Caco-2 (cell line): ENCODE results near the gene RPL22L1. TPM values are rescaled to one million over a fixed set of nuclear protein-coding genes. Genes with fewer than 3 reads are reported as not detected.
"Not testable (repeated sequence)": the region's sequence is repeated elsewhere in the genome, so short reads cannot be mapped to it uniquely, and the experiment has no call there.

Source experiments
- BruUV-seq: library from RNA; stranded (reverse); fragments of 400-500 nt; replicated peaks from 2 replicates; lab custom pipeline; 2021; lab: Mats Ljungman, UMichigan
- CTCF ChIA-PET: fragments of 300-600 bp; sonication (Branson Sonifier 250); formaldehyde crosslinking; loops from one replicate; lab custom pipeline; 2022; ENCODE audit warnings: antibody characterized with exemption; lab: Charles Lee
- POLR2A ChIA-PET: fragments of 300-600 bp; sonication (Branson Sonifier 250); formaldehyde crosslinking; loops from one replicate; lab custom pipeline; 2022; ENCODE audit warnings: antibody characterized with exemption; lab: Charles Lee
- DNase-seq, 2 experiments: peaks; one replicate each; pipeline versions ENCODE4 v3.0.0 to v3.0.0-alpha.2; 2020 to 2022
- H3K27me3 ChIP-seq: replicated peaks from 2 replicates; pipeline ENCODE4 v1.6.0; 2011; ENCODE audit warnings: low read length; ENCODE audit not compliant: control insufficient read depth, insufficient read depth
- H3K36me3 ChIP-seq: 2 replicates; pipeline ENCODE4 v1.5.1; 2011; ENCODE audit warnings: low read length; ENCODE audit not compliant: control insufficient read depth, insufficient read depth
- H3K4me1 ChIP-seq: fragments of 250-450 bp; sonication (Bioruptor Pico); 2 replicates; pipeline ENCODE4 v1.5.1; 2020; ENCODE audit warnings: mild to moderate bottlenecking
- H3K4me3 ChIP-seq: 2 replicates; pipeline ENCODE4 v1.5.1; 2011; ENCODE audit warnings: low read depth, mild to moderate bottlenecking, control low read depth, low read length
- H3K9me3 ChIP-seq: fragments of 250-450 bp; sonication (Bioruptor Pico); 2 replicates; pipeline ENCODE4 v1.5.1; 2020; ENCODE audit warnings: mild to moderate bottlenecking, moderate library complexity
- H3K27ac Mint-ChIP-seq: one replicate; pipeline ENCODE4 v1.8.0; 2022; ENCODE audit warnings: mixed read lengths; ENCODE audit not compliant: unreplicated experiment
- H3K27me3 Mint-ChIP-seq: one replicate; pipeline ENCODE4 v1.8.0; 2022; ENCODE audit warnings: mixed read lengths; ENCODE audit not compliant: insufficient read depth, unreplicated experiment
- H3K36me3 Mint-ChIP-seq: one replicate; pipeline ENCODE4 v1.8.0; 2022; ENCODE audit warnings: mild to moderate bottlenecking, mixed read lengths; ENCODE audit not compliant: insufficient read depth, unreplicated experiment
- H3K4me1 Mint-ChIP-seq: one replicate; pipeline ENCODE4 v1.8.0; 2022; ENCODE audit warnings: low read depth, mixed read lengths; ENCODE audit not compliant: unreplicated experiment
- H3K4me3 Mint-ChIP-seq: one replicate; pipeline ENCODE4 v1.8.0; 2022; ENCODE audit warnings: mild to moderate bottlenecking, moderate library complexity, mixed read lengths; ENCODE audit not compliant: unreplicated experiment
- H3K9me3 Mint-ChIP-seq: one replicate; pipeline ENCODE4 v1.8.0; 2022; ENCODE audit warnings: mixed read lengths; ENCODE audit not compliant: unreplicated experiment
- intact Hi-C: fragments of 100-400 bp; cut with micrococcal nuclease; formaldehyde crosslinking; loops from one replicate; pipeline ENCODE4 v1.10.0; 2022; ENCODE audit not compliant: unreplicated experiment
- total RNA-seq: library from RNA; stranded (reverse); gene quantifications from 2 replicates; pipeline ENCODE4 v1.2.3, GENCODE V29; 2022
- TF ChIP-seq, protein P1 (sequence below), 2 experiments: fragments of 200-600 bp in 1 of 2; IDR thresholded peaks; 1 replicate in 1 of 2; 2 replicates in 1 of 2; pipeline versions ENCODE4 v1.5.1 to v1.8.0; 2011 to 2022; ENCODE audit warnings: antibody characterized with exemption in 1 of 2, control low read depth in 1 of 2, inconsistent platforms in 1 of 2, low read depth in 1 of 2, low read length in 1 of 2, mild to moderate bottlenecking in 1 of 2, moderate library complexity in 1 of 2; ENCODE audit not compliant: insufficient read depth in 1 of 2, severe bottlenecking in 1 of 2, unreplicated experiment in 1 of 2

Gene RPL22L1
- total RNA-seq, 1 experiment from 2014 or later: 31.1 TPM

DNA sequence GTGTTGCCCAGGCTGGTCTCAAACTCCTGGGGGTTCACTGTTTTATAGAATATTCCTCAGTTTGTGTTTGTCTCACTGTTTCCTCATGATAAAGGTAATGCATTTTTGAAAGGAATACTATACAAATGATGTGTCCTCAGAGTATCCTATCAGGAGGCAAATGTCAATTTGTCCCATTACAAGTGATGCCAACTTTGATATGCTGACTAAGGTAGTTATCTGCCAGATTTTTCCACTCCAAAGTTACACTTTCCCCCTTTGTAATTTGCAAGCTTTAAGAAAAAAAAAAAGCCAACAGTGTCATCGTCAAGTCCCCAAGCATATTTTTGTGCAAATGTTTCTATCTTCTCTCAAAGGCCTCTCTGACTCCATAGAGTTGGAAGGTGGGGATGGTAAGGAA is 29.5 kb upstream of the RPL22L1 start:
- Mint-ChIP-seq H3K9me3 (no peaks in the 10 kb centered on the region), H3K27ac (no peak overlapping the region), H3K4me1 (no peaks in the 10 kb centered on the region), H3K4me3 (no peak overlapping the region), H3K36me3 (peaks cover 15% of the 10 kb centered on the region), H3K27me3 (no peaks in the 10 kb centered on the region)
- ChIA-PET CTCF (no interaction called here), POLR2A (no interaction called here)
- H3K9me3 ChIP-seq: 0 out of 2 replicates have a peak, but pooled peaks cover 3% of the 10 kb centered on the region
- no peak for DNase-seq
- no peaks in the 10 kb centered on the region for H3K36me3 ChIP-seq
- BruUV-seq: no TSS peak
- no peak overlapping the region for H3K4me3 ChIP-seq
- H3K27me3 ChIP-seq: no peaks in the 10 kb centered on the region
- intact Hi-C loops: no loop called here
- TF ChIP-seq, protein P1, sequence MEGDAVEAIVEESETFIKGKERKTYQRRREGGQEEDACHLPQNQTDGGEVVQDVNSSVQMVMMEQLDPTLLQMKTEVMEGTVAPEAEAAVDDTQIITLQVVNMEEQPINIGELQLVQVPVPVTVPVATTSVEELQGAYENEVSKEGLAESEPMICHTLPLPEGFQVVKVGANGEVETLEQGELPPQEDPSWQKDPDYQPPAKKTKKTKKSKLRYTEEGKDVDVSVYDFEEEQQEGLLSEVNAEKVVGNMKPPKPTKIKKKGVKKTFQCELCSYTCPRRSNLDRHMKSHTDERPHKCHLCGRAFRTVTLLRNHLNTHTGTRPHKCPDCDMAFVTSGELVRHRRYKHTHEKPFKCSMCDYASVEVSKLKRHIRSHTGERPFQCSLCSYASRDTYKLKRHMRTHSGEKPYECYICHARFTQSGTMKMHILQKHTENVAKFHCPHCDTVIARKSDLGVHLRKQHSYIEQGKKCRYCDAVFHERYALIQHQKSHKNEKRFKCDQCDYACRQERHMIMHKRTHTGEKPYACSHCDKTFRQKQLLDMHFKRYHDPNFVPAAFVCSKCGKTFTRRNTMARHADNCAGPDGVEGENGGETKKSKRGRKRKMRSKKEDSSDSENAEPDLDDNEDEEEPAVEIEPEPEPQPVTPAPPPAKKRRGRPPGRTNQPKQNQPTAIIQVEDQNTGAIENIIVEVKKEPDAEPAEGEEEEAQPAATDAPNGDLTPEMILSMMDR (IDR thresholded peaks at IDR 0.05; ENCODE audit: insufficient read depth in 1 of 2, low read depth in 1 of 2, low read length in 1 of 2, severe bottlenecking in 1 of 2, unreplicated experiment in 1 of 2): no peak
- no peaks in the 10 kb centered on the region for H3K4me1 ChIP-seq

- no TSS peak for BruUV-seq
- Mint-ChIP-seq H3K36me3 (peaks cover 13% of the 10 kb centered on the region), H3K4me3 (no peak overlapping the region), H3K9me3 (no peaks in the 10 kb centered on the region), H3K27me3 (no peaks in the 10 kb centered on the region), H3K4me1 (no peaks in the 10 kb centered on the region), H3K27ac (no peak overlapping the region)
- Histone ChIP-seq H3K27me3 (no peaks in the 10 kb centered on the region), H3K4me3 (no peak overlapping the region), H3K9me3 (0 out of 2 replicates have a peak, but pooled peaks cover 3% of the 10 kb centered on the region), H3K36me3 (no peaks in the 10 kb centered on the region), H3K4me1 (no peaks in the 10 kb centered on the region)
- POLR2A ChIA-PET: interaction anchor here (0.9 kb wide), 1 partner anchor 11 kb away, joined by 3 read pairs; no protein-coding TSS in a partner anchor
- no peak for DNase-seq
- TF ChIP-seq, protein P1 (IDR thresholded peaks at IDR 0.05; ENCODE audit: insufficient read depth in 1 of 2, low read depth in 1 of 2, low read length in 1 of 2, severe bottlenecking in 1 of 2, unreplicated experiment in 1 of 2): no peak
- CTCF ChIA-PET: no interaction called here
- intact Hi-C loops: no loop called here
Observed at GRCh38 chr3:170897978-170898377, 28.0 kb upstream of the RPL22L1 start.

DNA sequence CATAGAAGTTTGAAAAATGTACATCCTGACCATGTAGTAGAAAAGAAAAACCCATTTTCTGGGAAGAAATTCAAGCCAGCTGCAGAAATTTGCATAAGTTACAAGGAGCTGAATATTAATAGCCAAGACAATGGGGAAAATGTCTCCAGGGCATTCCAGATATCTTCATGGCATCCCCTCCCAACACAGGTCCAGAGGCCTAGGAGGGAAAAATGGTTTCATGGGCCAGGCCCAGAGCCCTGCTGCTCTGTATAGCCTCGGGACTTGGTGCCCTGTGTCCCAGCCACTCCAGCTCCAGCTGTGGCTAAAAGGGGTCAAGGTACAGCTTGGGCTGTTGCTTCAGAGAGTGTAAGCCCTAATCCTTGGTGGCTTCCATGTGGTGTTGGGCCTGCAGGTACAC is 27.2 kb upstream of the RPL22L1 start:
- H3K27me3 ChIP-seq, H3K36me3 Mint-ChIP-seq, intact Hi-C loops, H3K36me3 ChIP-seq, H3K4me3 Mint-ChIP-seq, H3K4me1 Mint-ChIP-seq, BruUV-seq, H3K9me3 ChIP-seq, H3K9me3 Mint-ChIP-seq, CTCF ChIA-PET, H3K4me1 ChIP-seq, H3K27me3 Mint-ChIP-seq, H3K27ac Mint-ChIP-seq, DNase-seq, H3K4me3 ChIP-seq: not testable (repeated sequence)
- POLR2A ChIA-PET: interaction anchor here (0.9 kb wide), 1 partner anchor 12 kb away, joined by 3 read pairs; no protein-coding TSS in a partner anchor
